Neural cell (in vitro differentiated cells): ENCODE results near the gene LTBP4.

ENCODE experiments used
- CTCF ChIP-seq: fragments of 450-650 bp; IDR thresholded peaks from 2 replicates; pipeline ENCODE4 v1.5.1; 2014; ENCODE audit warnings: antibody characterized with exemption, mild to moderate bottlenecking, moderate library complexity; ENCODE audit not compliant: poor library complexity, severe bottlenecking
- EZH2 ChIP-seq: fragments of 200-600, 300-800 bp; shearing (Covaris generic), sonication (generic); IDR thresholded peaks from 2 replicates; pipeline ENCODE4 v1.6.1; 2014; ENCODE audit warnings: antibody characterized with exemption, low read length, borderline replicate concordance, mild to moderate bottlenecking; ENCODE audit not compliant: insufficient read depth, poor library complexity, severe bottlenecking
- POLR2AphosphoS5 ChIP-seq: IDR thresholded peaks from 2 replicates; pipeline ENCODE4 v1.6.1; 2012
- RAD21 ChIP-seq: fragments of 450-650 bp; conservative IDR thresholded peaks from 2 replicates; pipeline ENCODE4 v1.6.1; 2014; ENCODE audit warnings: antibody characterized with exemption, mild to moderate bottlenecking, moderate library complexity

- TF ChIP-seq CTCF: no peak
- no peak for TF ChIP-seq EZH2
- TF ChIP-seq POLR2AphosphoS5: no peak
- TF ChIP-seq RAD21: no peak
Observed at GRCh38 chr19:40638327-40638726, 37.2 kb downstream of the LTBP4 start.
